H9 (cell line): ENCODE results near the gene APOLD1. TPM values are rescaled to one million over a fixed set of nuclear protein-coding genes. Genes with fewer than 3 reads are reported as not detected.

ENCODE experiments used
- DNase-seq: peaks from one replicate; pipeline ENCODE4 v3.0.0-alpha.2; 2017
- H2AFZ ChIP-seq: one replicate; pipeline ENCODE4 v1.6.1; 2013; ENCODE audit warnings: mild to moderate bottlenecking, low read length, control low read depth, moderate library complexity
- H2AK5ac ChIP-seq: 2 replicates; pipeline ENCODE4 v1.6.1; 2013; ENCODE audit warnings: low read length, control low read depth, mixed read lengths; ENCODE audit not compliant: insufficient read length
- H2BK120ac ChIP-seq: one replicate; pipeline ENCODE4 v1.6.1; 2013; ENCODE audit warnings: low read depth, mild to moderate bottlenecking, low read length, control low read depth, inconsistent platforms; ENCODE audit not compliant: poor library complexity, severe bottlenecking
- H2BK12ac ChIP-seq: 2 replicates; pipeline ENCODE4 v1.6.1; 2013; ENCODE audit warnings: low read length, control low read depth, mixed read lengths, low read depth; ENCODE audit not compliant: insufficient read length
- H2BK15ac ChIP-seq: 2 replicates; pipeline ENCODE4 v1.6.1; 2013; ENCODE audit warnings: low read depth, low read length, control low read depth
- H2BK20ac ChIP-seq: one replicate; pipeline ENCODE4 v1.6.1; 2013; ENCODE audit warnings: low read depth, mild to moderate bottlenecking, low read length, control low read depth, inconsistent platforms; ENCODE audit not compliant: poor library complexity, severe bottlenecking
- H2BK5ac ChIP-seq: 2 replicates; pipeline ENCODE4 v1.6.1; 2013; ENCODE audit warnings: low read length, control low read depth, mixed read lengths; ENCODE audit not compliant: insufficient read length
- H3K14ac ChIP-seq: 2 replicates; pipeline ENCODE4 v1.6.1; 2013; ENCODE audit warnings: low read length, control low read depth; ENCODE audit not compliant: insufficient read depth
- H3K18ac ChIP-seq: 2 replicates; pipeline ENCODE4 v1.6.1; 2013; ENCODE audit warnings: low read depth, mild to moderate bottlenecking, mixed read lengths, low read length, control low read depth; ENCODE audit not compliant: insufficient read length
- H3K23ac ChIP-seq: 2 replicates; pipeline ENCODE4 v1.6.1; 2013; ENCODE audit warnings: low read length, control low read depth, mixed read lengths, low read depth; ENCODE audit not compliant: insufficient read length
- H3K23me2 ChIP-seq: 2 replicates; pipeline ENCODE4 v1.6.1; 2013; ENCODE audit warnings: low read depth, mild to moderate bottlenecking, mixed read lengths, low read length, control low read depth; ENCODE audit not compliant: insufficient read length, poor library complexity, severe bottlenecking
- H3K27ac ChIP-seq: 2 replicates; pipeline ENCODE4 v1.5.1; 2013; ENCODE audit warnings: low read length, control low read depth, mixed read lengths, low read depth; ENCODE audit not compliant: insufficient read length
- H3K27me3 ChIP-seq: 2 replicates; pipeline ENCODE4 v1.6.1; 2013; ENCODE audit warnings: low read length, control low read depth, inconsistent platforms; ENCODE audit not compliant: insufficient read depth
- H3K4ac ChIP-seq: 2 replicates; pipeline ENCODE4 v1.6.1; 2013; ENCODE audit warnings: low read depth, mild to moderate bottlenecking, control low read depth, inconsistent platforms, low read length, moderate library complexity
- H3K4me1 ChIP-seq: 2 replicates; pipeline ENCODE4 v1.6.1; 2013; ENCODE audit warnings: low read length, control low read depth, inconsistent platforms; ENCODE audit not compliant: insufficient read depth
- H3K4me2 ChIP-seq: 2 replicates; pipeline ENCODE4 v1.6.1; 2013; ENCODE audit warnings: low read length, control low read depth, mixed read lengths; ENCODE audit not compliant: insufficient read length, insufficient read depth
- H3K56ac ChIP-seq: 2 replicates; pipeline ENCODE4 v1.6.1; 2013; ENCODE audit warnings: low read depth, mild to moderate bottlenecking, mixed read lengths, low read length, control low read depth; ENCODE audit not compliant: insufficient read length
- H3K79me1 ChIP-seq: 2 replicates; pipeline ENCODE4 v1.6.1; 2013; ENCODE audit warnings: low read depth, mild to moderate bottlenecking, moderate library complexity, low read length, control low read depth, inconsistent platforms; ENCODE audit not compliant: insufficient read depth, poor library complexity, severe bottlenecking
- H3K79me2 ChIP-seq: 2 replicates; pipeline ENCODE4 v1.6.1; 2013; ENCODE audit warnings: low read length, control low read depth, inconsistent platforms; ENCODE audit not compliant: insufficient read depth
- H3K9ac ChIP-seq: 2 replicates; pipeline ENCODE4 v1.6.1; 2013; ENCODE audit warnings: low read length, control low read depth, mixed read lengths; ENCODE audit not compliant: insufficient read length; ENCODE audit errors: extremely low read depth
- H3K9me3 ChIP-seq: one replicate; pipeline ENCODE4 v1.6.1; 2013; ENCODE audit warnings: low read depth, low read length, inconsistent platforms; ENCODE audit not compliant: control insufficient read depth
- H3T11ph ChIP-seq: one replicate; pipeline ENCODE4 v1.6.1; 2013; ENCODE audit warnings: mild to moderate bottlenecking, low read length, control low read depth, inconsistent platforms
- H4K20me1 ChIP-seq: one replicate; pipeline ENCODE4 v1.6.1; 2013; ENCODE audit not compliant: control insufficient read depth, insufficient read length, insufficient read depth
- H4K5ac ChIP-seq: 2 replicates; pipeline ENCODE4 v1.6.1; 2013; ENCODE audit warnings: low read depth, mild to moderate bottlenecking, mixed read lengths, low read length, control low read depth; ENCODE audit not compliant: insufficient read length
- H4K8ac ChIP-seq: replicated peaks from 2 replicates; pipeline ENCODE4 v1.6.1; 2013; ENCODE audit warnings: low read length, control low read depth, mixed read lengths, low read depth; ENCODE audit not compliant: insufficient read length
- H4K91ac ChIP-seq: 2 replicates; pipeline ENCODE4 v1.6.1; 2013; ENCODE audit warnings: low read depth, mild to moderate bottlenecking, moderate library complexity, mixed read lengths, low read length, control low read depth; ENCODE audit not compliant: insufficient read length
- H3K27ac Mint-ChIP-seq, 3 experiments: 2 replicates in 2 of 3; 3 replicates in 1 of 3; pipeline ENCODE4 v1.8.0; 2020 to 2021; ENCODE audit warnings: mixed read lengths in 3 of 3, mild to moderate bottlenecking in 1 of 3, moderate library complexity in 1 of 3
- H3K27me3 Mint-ChIP-seq: 2 replicates; pipeline ENCODE4 v1.8.0; 2021; ENCODE audit warnings: low read depth, mild to moderate bottlenecking, moderate library complexity, mixed read lengths
- H3K36me3 Mint-ChIP-seq, 3 experiments: 2 replicates in 2 of 3; 3 replicates in 1 of 3; pipeline ENCODE4 v1.8.0; 2020 to 2021; ENCODE audit warnings: low read depth in 3 of 3, mixed read lengths in 3 of 3; ENCODE audit not compliant: insufficient read depth in 1 of 3
- H3K4me1 Mint-ChIP-seq, 2 experiments: 2 replicates each; pipeline ENCODE4 v1.8.0; 2020; ENCODE audit warnings: mixed read lengths in 2 of 2
- H3K4me3 Mint-ChIP-seq, 2 experiments: 2 replicates in 1 of 2; 3 replicates in 1 of 2; pipeline ENCODE4 v1.8.0; 2020 to 2021; ENCODE audit warnings: mild to moderate bottlenecking in 2 of 2, mixed read lengths in 2 of 2, moderate library complexity in 1 of 2
- H3K9me3 Mint-ChIP-seq, 2 experiments: 2 replicates in 1 of 2; 3 replicates in 1 of 2; pipeline ENCODE4 v1.8.0; 2020; ENCODE audit warnings: mild to moderate bottlenecking in 2 of 2, mixed read lengths in 2 of 2, moderate library complexity in 1 of 2
- CTCF ChIP-seq: fragments of 200-600 bp; sonication (generic); conservative IDR thresholded peaks from 3 replicates; pipeline ENCODE4 v1.8.0; 2021; ENCODE audit warnings: antibody characterized with exemption, mild to moderate bottlenecking
- WGBS: extraction: QIAGEN DNeasy Blood & Tissue Kit; methylation state at CpG from one replicate; pipeline ENCODE4 v1.1.7; 2013; ENCODE audit warnings: missing lambda C conversion rate, low lambda C conversion rate, mixed read lengths; ENCODE audit not compliant: insufficient read length; ENCODE audit errors: extremely low coverage; 5-methylcytosine and 5-hydroxymethylcytosine counted together
- microRNA-seq: library from miRNA; unstranded; fragments of <30 nt; microRNA quantifications from one replicate; pipeline ENCODE4, GENCODE V29; 2020; ENCODE audit warnings: borderline microRNAs expressed
- total RNA-seq: library from RNA; stranded (reverse); gene quantifications from 2 replicates; pipeline ENCODE4 v1.2.1, GENCODE V29; 2021

The APOLD1 gene
- total RNA-seq, 1 experiment from 2014 or later = 0.48 TPM

- Histone ChIP-seq H3K4me2 (no peak overlapping the region), H3K27ac (no peak overlapping the region), H3K4me1 (no peaks in the 10 kb centered on the region; the same call in 1 of the 2 replicates), H3K23me2 (no peaks in the 10 kb centered on the region), H3K18ac (no peak overlapping the region), H4K5ac (no peak overlapping the region), H2BK5ac (no peak overlapping the region), H2AK5ac (no peak overlapping the region), H4K8ac (no peak overlapping the region), H2BK20ac (no peak overlapping the region), H3K4ac (no peak overlapping the region), H3K23ac (no peak overlapping the region), H3K27me3 (no peaks in the 10 kb centered on the region), H3K9ac (no peak overlapping the region), H3K9me3 (no peaks in the 10 kb centered on the region), H2BK12ac (no peak overlapping the region), H2BK15ac (no peak overlapping the region), H3K79me2 (no peaks in the 10 kb centered on the region), H4K20me1 (no peaks in the 10 kb centered on the region), H4K91ac (no peak overlapping the region), H2BK120ac (no peak overlapping the region), H3T11ph (no peak overlapping the region), H3K79me1 (no peaks in the 10 kb centered on the region), H2AFZ (no peak overlapping the region), H3K56ac (no peak overlapping the region), H3K14ac (no peak overlapping the region)
- H3K4me3 Mint-ChIP-seq = no peak overlapping the region
- no peak for DNase-seq
- H3K9me3 Mint-ChIP-seq = no peaks in the 10 kb centered on the region
- peaks cover 3 to 10% (median 5%) of the 10 kb centered on the region in 3 experiments; a peak in 3 of 7 replicates for H3K36me3 Mint-ChIP-seq
- no peak for TF ChIP-seq CTCF
- no CpG with 5 or more reads among the region's 5 CpGs for WGBS
- no peak overlapping the region for H3K27ac Mint-ChIP-seq
- H3K27me3 Mint-ChIP-seq = no peaks in the 10 kb centered on the region
- H3K4me1 Mint-ChIP-seq = peaks cover 8 to 10% of the 10 kb centered on the region in 2 experiments
These were observed 55.1 kb downstream of the APOLD1 start for GRCh38 chr12:12840580-12840899.

Small RNA genes lying within 50 kb of the gene (microRNA-seq; reads per million reads assigned to microRNA genes)
- gene MIR613 = not detected

Other genes starting within 250 kb of the APOLD1 start
- gene DUSP16, start 222.8 kb upstream of the APOLD1 start, total RNA-seq = 62.5 and 64.0 TPM in 2 replicates
- gene CREBL2, start 173.8 kb upstream of the APOLD1 start, total RNA-seq = 18.1 and 18.3 TPM in 2 replicates
- 20.4 and 23.4 TPM in 2 replicates for gene GPR19, start 89.5 kb upstream of the APOLD1 start, total RNA-seq
- 27.7 and 28.3 TPM in 2 replicates for gene CDKN1B, start 68.3 kb upstream of the APOLD1 start, total RNA-seq
- 73.9 and 78.2 TPM in 2 replicates for gene DDX47, start 27.7 kb downstream of the APOLD1 start, total RNA-seq
- gene GPRC5A, start 105.9 kb downstream of the APOLD1 start, total RNA-seq = 0.09 and 0.13 TPM in 2 replicates
- not detected in 2 replicates for gene GPRC5D, start 166.5 kb downstream of the APOLD1 start, total RNA-seq
- gene HEBP1, start 214.6 kb downstream of the APOLD1 start, total RNA-seq = 20.2 and 22.2 TPM in 2 replicates